ENCODE measurements around the gene CAMP.
"Not testable (repeated sequence)": the region's sequence is repeated elsewhere in the genome, so short reads cannot be mapped to it uniquely, and the experiment has no call there.

The CAMP gene, protein sequence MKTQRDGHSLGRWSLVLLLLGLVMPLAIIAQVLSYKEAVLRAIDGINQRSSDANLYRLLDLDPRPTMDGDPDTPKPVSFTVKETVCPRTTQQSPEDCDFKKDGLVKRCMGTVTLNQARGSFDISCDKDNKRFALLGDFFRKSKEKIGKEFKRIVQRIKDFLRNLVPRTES

GRCh38 chr3:48222616-48223513 is at the start of gene CAMP:
Gene CAMP, plus strand, starts transcription at chr3:48223495. Its CDS starts 17 bp downstream, at chr3:48223512.
- DNase-seq: peak in 1 of 2 experiments; percentile 65

- DNase-seq: no peak
Measured at GRCh38 chr3:48178072-48178471, 45.2 kb upstream of the CAMP start.

GRCh38 chr3:48180021-48180420 is 43.3 kb upstream of the CAMP start:
- DNase-seq: no peak

- no peak for DNase-seq
Measured at GRCh38 chr3:48180531-48181253, 42.6 kb upstream of the CAMP start.

GRCh38 chr3:48184299-48184698 is 39.0 kb upstream of the CAMP start:
- no peak for DNase-seq

- DNase-seq: no peak
Measured at GRCh38 chr3:48185129-48185528, 38.2 kb upstream of the CAMP start.

DNA sequence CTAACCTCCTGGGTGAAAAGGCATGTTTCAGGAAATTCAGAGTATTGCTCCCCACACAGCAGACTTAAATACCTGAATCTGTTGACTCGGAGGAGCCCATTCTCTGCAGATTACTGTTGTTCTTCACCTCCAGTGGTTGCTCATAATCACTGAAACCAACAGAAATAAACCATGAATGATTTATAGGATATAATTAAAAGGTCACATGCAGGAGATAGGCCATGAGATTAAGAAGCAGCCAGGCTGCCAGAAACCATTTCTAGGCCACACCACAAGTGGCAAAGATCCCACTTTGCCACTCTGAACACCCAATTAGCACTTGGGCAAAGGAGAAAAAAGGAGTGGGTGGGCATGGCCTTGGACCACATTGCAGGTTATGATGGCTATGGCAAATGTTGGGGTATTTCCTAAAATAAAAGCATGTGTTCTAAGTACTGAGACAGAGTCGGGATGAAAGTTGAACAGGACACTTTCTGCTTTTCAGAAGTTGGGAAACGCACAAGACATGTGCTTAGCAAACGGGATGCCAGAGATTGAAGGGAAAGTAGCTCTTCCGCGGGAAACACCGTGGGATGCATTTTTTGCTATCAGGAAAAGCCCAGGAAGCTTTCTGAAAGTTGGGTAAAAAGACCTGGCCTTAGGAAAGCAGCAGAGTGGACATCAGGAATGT is 36.5 kb upstream of the CAMP start:
- DNase-seq: no peak

DNA sequence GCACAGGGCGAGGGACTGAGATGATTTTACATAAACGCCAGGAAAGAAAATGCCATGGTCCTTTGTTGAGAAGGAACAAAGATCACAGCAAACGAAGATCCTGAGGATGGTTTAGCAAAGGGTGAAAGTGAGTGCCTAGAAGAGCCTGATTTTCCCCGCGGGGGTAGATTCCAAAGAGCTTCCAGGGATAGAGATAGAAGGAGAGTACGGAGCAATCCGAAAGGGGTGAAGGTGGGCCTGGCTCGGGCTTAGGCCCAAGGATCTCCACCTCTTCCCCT is 36.1 kb upstream of the CAMP start:
- no peak for DNase-seq

GRCh38 chr3:48187579-48188265 is 35.6 kb upstream of the CAMP start:
- peak in 1 of 2 experiments; percentile 42 for DNase-seq

DNA sequence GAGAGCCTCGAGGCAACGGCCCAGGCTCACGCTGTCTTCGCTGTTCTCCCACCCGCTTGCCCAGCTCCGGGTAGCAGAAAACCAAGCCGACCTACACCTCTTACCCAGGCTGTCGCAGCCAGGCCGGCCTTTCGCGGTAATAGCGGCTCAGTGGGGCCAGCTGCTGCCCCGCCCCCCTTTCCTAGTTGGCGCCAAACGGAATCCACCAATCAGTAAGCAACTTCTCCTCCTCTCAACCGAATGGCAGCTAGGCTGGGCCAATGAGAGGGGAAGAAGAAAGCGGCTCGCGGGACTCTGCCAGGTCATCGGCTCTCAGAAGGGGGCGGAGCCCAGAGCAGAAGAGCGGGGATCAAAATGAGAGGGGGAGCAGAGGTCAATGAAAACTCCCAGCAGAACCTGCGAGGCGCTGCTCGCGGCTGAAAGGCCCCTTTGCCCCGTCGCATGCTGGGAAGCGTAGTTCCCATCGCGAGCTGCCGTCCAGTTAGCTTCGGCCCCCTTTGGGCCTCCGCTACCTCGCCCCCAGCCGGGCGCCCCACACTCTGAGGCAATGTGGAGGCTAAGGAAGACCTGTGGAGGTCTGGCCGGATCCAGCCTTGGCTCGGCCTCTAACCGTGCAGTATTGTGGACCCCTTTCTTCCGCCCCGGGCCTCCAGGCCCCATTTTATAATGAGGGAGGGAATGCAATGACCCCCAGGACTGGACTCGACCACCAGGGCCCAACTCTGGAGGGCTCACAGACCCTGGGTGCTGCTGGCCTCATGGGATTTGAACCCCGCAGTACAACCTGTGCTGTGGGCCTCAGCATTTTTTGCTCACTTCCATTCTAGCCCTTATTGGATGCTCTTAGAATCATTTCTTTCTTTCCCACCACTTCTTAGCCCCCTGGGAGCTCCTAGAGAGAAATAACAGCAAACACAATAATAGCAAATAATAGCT is 34.8 kb upstream of the CAMP start, which contains the start of gene CDC25A:
CDC25A (minus strand) TSS at position 152 of the 936 bp plus-strand sequence. CDS start 470 bp downstream, outside the sequence.
- peak; percentile 97 to 99 for DNase-seq

DNA sequence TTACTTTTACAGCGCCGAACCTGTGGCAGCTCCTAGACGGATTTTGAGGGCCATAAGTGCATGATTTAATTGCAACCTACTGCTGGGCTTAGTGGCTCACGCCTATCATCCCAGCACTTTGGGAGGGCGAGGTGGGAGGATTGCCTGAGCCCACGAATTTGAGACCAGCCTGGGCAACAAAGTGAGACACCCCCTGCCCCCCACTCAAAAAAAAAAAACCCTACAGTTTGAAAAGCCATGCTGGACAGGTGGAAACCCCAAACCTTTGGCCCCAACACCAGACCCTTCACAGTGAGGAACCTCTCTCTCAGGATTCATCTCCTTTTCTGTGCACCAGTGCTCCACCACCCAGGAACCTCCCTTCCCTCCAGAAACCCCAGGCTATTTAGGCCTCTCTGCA is 34.0 kb upstream of the CAMP start:
- no peak for DNase-seq

DNA sequence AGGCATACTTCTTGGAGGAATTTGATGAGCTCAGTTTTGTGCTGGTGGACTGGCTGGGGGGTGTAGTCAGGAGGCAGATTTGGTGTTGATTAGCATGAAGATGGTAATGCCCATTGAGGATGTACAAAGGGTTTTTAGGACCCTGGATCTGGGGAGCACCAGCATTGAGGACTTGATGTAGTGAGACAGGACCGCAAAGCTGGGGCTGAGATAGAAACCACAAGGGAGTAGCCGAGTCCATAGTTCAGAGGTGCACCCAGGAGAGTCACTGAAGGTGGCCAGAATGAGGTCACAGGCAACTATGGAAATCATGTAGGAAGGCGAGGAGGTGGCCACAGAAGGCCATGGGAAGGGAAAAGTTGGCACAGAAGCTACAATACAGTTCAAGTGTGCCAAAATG is 32.4 kb upstream of the CAMP start:
- no peak for DNase-seq

DNA sequence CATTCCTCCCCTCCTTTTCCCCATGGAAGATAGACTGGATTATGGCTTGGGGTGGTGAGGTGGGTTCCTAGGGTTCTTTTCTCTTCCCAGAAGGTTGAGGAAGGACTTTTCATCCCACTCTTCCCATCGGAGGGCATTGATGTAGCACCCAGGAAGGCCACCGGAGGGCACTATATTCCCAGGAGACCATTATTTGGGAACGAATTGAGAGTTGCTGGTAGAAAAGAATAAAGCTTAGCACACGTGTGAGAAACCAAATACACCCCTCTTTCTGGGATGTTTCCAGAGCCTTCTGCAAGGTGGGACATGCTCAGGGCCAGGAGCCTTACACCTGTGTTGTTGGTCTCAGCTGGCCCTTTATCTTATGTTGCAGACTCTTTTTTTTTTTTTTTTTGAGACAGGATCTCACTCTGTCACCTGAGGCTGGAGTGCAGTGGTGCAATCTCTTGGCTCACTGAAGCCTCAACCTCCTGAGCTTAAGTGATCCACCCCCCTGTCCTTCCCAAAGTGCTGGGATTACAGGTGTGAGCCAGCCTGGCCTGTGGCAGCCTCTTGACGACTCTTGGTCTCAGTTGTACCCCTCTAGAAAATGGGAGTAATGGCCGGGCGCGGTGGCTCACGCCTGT is 28.7 kb upstream of the CAMP start:
- DNase-seq: peak; percentile 33 to 74

DNA sequence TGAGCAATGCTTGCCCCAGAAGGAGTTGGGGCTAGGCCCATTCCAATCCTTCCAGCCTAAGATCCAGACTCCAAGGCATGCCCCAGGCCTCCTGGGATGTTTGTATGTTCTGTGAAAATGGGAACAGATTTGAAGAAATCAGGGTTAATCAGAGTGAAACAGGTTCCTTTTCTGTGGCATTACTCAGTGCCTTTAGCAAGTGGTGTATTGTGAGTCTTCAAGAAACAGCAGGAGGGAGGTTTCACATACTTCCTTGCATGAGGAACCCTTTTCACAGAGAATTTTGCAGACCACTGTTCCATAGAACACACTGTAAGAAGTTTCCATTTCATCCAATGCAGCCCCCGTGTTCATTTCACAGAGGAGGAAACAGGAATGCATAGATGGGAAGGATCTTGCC is 26.7 kb upstream of the CAMP start:
- no peak for DNase-seq

DNA sequence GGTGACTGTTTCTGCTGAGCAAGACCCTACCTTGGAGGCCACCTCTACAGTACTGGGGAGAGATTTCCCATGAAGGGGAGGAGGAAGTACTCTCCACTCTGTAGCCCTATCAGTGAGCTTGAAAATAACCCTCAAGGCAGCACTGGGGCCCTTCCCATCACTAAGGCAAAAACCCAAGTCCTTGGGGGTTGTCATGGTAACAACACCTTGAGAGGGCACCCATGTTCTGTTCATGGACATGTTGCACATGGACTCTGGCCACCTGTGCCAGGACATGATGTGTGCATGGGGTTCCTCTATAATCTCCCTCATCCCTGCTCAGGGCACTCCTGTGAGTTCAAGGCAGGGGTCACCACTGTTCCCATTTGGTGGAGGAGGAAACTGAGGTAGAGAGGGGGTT is 24.2 kb upstream of the CAMP start:
- DNase-seq: no peak

GRCh38 chr3:48202632-48203031 is 20.7 kb upstream of the CAMP start:
- no peak for DNase-seq

GRCh38 chr3:48208076-48208475 is 15.2 kb upstream of the CAMP start:
- no peak for DNase-seq

GRCh38 chr3:48209445-48209844 is 13.8 kb upstream of the CAMP start:
- no peak for DNase-seq

- not testable (repeated sequence) for DNase-seq
Measured at GRCh38 chr3:48210534-48210933, 12.8 kb upstream of the CAMP start.

GRCh38 chr3:48211776-48212175 is 11.5 kb upstream of the CAMP start:
- DNase-seq: not testable (repeated sequence)

GRCh38 chr3:48214225-48214624 is 9.1 kb upstream of the CAMP start:
- DNase-seq: no peak

Data from SHP77 (cell line).